ENCODE results near the gene RNF130.

DNA sequence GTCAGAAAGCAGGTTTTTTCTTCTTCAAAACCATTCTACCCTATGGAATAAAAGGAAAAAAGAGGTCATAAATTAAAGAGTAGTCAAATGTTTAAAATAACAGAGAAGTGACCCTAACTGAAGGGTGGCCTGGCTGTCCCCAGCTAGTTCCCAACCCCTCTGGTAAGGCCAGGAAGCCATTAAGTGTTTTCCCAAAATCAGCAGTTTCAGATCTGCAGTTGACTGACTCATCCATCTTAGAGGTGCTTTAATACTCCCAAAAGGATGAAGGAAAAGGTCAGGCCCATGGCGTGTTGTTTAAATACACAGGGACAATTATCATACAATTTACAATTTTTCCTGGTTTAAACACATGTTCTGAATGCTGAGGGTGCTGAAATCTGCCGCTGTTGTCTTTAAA, 115.9 kb downstream of the RNF130 start:
- TF ChIP-seq ZNF335 (CRISPR knock-in tag; IDR thresholded peaks at IDR 0.05) (no peak), TBL1XR1 (IDR thresholded peaks at IDR 0.05; ENCODE audit: borderline replicate concordance, low read length, partially characterized antibody) (no peak), SRF (IDR thresholded peaks at IDR 0.05; ENCODE audit: low read depth, low read length) (no peak), NFKB2 (CRISPR knock-in tag; IDR thresholded peaks at IDR 0.05; ENCODE audit: borderline replicate concordance) (no peak), SRSF9 (IDR thresholded peaks at IDR 0.05; ENCODE audit: borderline replicate concordance, insufficient read depth, low read depth, low read length, poor library complexity, severe bottlenecking) (no peak), EZH2 (conservative IDR thresholded peaks at IDR 0.05; ENCODE audit: low read depth, low read length) (no peak)
- TF ChIP-seq, protein P1, sequence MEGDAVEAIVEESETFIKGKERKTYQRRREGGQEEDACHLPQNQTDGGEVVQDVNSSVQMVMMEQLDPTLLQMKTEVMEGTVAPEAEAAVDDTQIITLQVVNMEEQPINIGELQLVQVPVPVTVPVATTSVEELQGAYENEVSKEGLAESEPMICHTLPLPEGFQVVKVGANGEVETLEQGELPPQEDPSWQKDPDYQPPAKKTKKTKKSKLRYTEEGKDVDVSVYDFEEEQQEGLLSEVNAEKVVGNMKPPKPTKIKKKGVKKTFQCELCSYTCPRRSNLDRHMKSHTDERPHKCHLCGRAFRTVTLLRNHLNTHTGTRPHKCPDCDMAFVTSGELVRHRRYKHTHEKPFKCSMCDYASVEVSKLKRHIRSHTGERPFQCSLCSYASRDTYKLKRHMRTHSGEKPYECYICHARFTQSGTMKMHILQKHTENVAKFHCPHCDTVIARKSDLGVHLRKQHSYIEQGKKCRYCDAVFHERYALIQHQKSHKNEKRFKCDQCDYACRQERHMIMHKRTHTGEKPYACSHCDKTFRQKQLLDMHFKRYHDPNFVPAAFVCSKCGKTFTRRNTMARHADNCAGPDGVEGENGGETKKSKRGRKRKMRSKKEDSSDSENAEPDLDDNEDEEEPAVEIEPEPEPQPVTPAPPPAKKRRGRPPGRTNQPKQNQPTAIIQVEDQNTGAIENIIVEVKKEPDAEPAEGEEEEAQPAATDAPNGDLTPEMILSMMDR (CRISPR knock-in tag; IDR thresholded peaks at IDR 0.05): no peak
